Measurements from ENCODE around the gene CILP.
A peak's percentile ranks its signal among the peaks of the same experiment; 100 is the strongest.

The CILP gene

DNA sequence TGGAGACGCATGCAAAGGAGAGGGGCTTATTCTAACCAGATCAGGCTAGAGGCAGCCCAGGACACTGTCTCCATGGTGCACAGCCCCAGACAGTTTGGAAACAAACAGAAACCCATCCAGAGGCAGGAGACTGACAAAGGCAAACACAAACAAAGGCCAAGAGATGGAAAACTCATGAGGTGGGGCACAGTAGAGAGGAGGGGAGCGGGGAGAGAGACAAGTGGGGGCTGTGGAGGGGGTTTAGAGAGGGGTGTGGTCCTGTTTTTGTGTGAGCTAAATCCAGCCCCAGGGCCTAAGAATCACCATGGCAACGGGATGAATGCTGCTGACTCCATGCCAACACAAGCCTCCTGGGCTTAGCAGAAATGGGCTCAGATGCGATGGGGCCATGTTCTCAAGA lies 43.1 kb upstream of the CILP start:
- no peak overlapping the region for H3K27ac ChIP-seq
- TF ChIP-seq CTCF (conservative IDR thresholded peaks at IDR 0.05; ENCODE audit: low read depth) = no peak
- CTCF ChIA-PET = no interaction called here
- POLR2A ChIA-PET (ENCODE audit: low non-redundant PET) = no interaction called here
- DNase-seq (ENCODE audit: low spot score) = no peak

DNA sequence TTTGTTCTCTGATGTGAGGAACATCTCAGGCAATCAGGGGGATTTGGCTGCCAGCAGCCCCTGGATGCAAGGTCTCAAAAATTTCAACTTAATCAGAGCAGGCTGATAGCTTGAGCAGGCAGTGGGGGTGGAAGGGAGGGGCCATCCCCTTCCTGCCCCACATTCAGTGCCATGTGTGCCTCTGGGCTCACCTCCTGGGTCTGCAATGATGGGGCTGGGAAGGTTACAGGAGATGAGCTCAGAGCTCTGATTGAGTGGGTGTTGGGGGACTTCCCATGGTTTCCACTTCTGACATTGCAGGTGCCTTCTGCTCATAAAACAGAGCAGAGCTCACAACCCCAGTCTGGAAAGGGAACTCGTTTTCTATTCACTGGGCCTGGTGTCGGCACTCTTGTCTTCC lies 38.4 kb upstream of the CILP start:
- CTCF ChIA-PET = interaction anchor here (0.7 to 1.0 kb wide), 2 partner anchors 21 to 29 kb away, joined by 3 read pairs; no protein-coding TSS in a partner anchor
- no peak for TF ChIP-seq CTCF (conservative IDR thresholded peaks at IDR 0.05; ENCODE audit: low read depth)
- no peak overlapping the region for H3K27ac ChIP-seq
- POLR2A ChIA-PET (ENCODE audit: low non-redundant PET) = no interaction called here
- no peak for DNase-seq (ENCODE audit: low spot score)

DNA sequence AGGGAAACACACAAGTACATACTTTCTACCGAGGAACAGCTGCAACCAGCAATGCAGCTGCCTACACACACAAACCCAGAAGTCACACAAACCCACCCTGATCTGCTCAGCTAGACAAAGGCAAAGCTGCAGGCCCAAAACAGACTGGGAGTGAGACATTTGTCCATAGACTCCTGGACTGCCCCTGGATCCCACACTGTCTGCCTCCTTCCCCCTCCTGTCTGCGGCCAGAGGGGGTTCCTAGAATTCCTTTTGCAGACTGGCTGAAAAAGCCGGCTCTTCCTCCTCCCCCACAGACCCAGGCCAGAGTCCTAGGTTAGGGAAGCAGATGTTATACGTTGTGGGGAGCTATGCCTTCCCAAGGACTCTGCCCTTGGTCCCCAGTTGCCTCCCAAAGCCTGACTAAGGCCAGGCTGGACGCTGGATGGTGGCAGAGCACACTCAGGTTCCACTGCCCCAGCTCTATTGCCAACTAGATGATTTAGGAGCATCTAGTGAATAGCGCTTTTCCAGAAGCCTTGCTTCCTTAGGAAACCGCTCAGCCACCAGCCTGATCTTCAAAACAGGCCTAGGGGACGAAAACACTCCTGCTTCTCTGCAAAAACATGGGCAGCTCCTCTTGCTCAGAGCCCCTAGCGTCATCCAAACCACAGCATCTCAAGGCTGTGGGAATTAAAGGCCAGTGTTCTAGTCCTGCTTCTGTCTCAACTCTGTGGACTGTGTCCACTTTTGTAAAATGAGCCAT lies 37.4 kb upstream of the CILP start:
- ChIA-PET POLR2A (ENCODE audit: low non-redundant PET) (no interaction called here), CTCF (interaction anchor here (1.0 kb wide), 1 partner anchor 30 kb away, joined by 3 read pairs; no protein-coding TSS in a partner anchor)
- H3K27ac ChIP-seq = no peak overlapping the region
- no peak for DNase-seq (ENCODE audit: low spot score)
- no peak for TF ChIP-seq CTCF (conservative IDR thresholded peaks at IDR 0.05; ENCODE audit: low read depth)

GRCh38 chr15:65246939-65247338 lies 35.7 kb upstream of the CILP start:
- DNase-seq (ENCODE audit: low spot score) = no peak
- H3K27ac ChIP-seq = no peak overlapping the region
- TF ChIP-seq CTCF (conservative IDR thresholded peaks at IDR 0.05; ENCODE audit: low read depth) = no peak
- POLR2A ChIA-PET (ENCODE audit: low non-redundant PET) = no interaction called here
- CTCF ChIA-PET = interaction anchor here (1.3 kb wide), 1 partner anchor 24 kb away, joined by 6 read pairs; no protein-coding TSS in a partner anchor

- POLR2A ChIA-PET (ENCODE audit: low non-redundant PET) = no interaction called here
- DNase-seq (ENCODE audit: low spot score) = peak; percentile 62
- no peak overlapping the region for H3K27ac ChIP-seq
- TF ChIP-seq CTCF (conservative IDR thresholded peaks at IDR 0.05; ENCODE audit: low read depth) = no peak
- CTCF ChIA-PET = interaction anchor here (0.6 to 1.3 kb wide), 3 partner anchors 25 to 212 kb away, joined by 3 to 6 read pairs (median 3); no protein-coding TSS in a partner anchor
Measured at GRCh38 chr15:65246026-65246714, 34.9 kb upstream of the CILP start.

DNA sequence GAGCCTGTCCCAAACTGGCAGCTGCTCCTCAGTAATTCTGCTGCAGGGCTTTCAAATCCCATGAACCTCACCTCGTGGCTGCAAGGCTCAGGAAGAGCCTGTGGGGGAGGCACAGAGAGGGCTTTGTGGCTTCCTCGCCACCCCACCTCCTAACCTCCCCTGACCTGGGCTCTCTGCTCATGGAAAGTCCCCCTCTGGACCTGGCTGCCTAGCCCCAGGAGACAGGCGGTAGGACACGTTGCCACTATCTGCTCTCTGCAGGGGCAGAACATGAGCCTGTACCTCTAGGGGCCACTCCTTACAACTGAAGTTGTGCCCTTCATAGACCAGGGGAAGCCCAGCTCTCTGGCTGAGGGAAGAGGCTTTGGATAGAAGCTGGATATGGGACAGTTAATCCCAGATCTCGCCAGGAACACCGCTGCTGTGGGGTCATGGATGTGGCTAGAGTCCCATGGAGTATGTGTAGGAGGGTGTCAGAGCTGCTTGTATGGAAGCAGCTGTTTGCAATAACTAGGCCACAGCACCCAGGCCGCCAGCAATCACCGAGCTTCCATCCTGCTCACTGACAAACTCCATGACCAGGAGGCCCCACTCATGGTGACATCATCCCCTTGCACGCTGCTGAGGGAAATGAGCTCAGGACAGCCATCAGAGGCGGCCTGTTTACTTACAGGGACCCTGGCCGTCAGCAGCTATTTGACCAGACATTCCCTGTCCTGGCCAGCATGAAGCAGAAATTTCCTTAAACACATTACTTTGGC lies 34.0 kb upstream of the CILP start:
- no peak for DNase-seq (ENCODE audit: low spot score)
- no peak overlapping the region for H3K27ac ChIP-seq
- ChIA-PET CTCF (interaction anchor here (0.5 to 0.8 kb wide), 4 partner anchors 10 to 1519 kb away, joined by 3 to 5 read pairs (median 3); no protein-coding TSS in a partner anchor), POLR2A (ENCODE audit: low non-redundant PET) (interaction anchor here (0.5 kb wide), 1 partner anchor 60 kb away, joined by 4 read pairs; no protein-coding TSS in a partner anchor)
- no peak for TF ChIP-seq CTCF (conservative IDR thresholded peaks at IDR 0.05; ENCODE audit: low read depth)

Measured in RWPE1 (cell line).